LNCAP (cell line): ENCODE measurements around the gene SSTR5.

Experiments
- CTCF ChIP-seq: fragments of 450-650 bp; IDR thresholded peaks from 2 replicates; pipeline ENCODE4 v1.5.1; 2017; ENCODE audit warnings: mild to moderate bottlenecking

SSTR5 gene

GRCh38 chr16:1043881-1044451, 28.6 kb upstream of the SSTR5 start:
- no peak for TF ChIP-seq CTCF

- no peak for TF ChIP-seq CTCF
Observed at GRCh38 chr16:1044460-1045309, 27.9 kb upstream of the SSTR5 start.

GRCh38 chr16:1045310-1045992, 27.1 kb upstream of the SSTR5 start:
- TF ChIP-seq CTCF: no peak

- TF ChIP-seq CTCF: no peak
Observed at GRCh38 chr16:1045993-1046911, 26.3 kb upstream of the SSTR5 start.

- TF ChIP-seq CTCF: no peak
Observed at GRCh38 chr16:1047123-1047522, 25.4 kb upstream of the SSTR5 start.

- no peak for TF ChIP-seq CTCF
Observed at GRCh38 chr16:1047801-1048200, 24.7 kb upstream of the SSTR5 start.
